ENCODE data around the gene WWOX. TPM values are rescaled to one million over a fixed set of nuclear protein-coding genes. Genes with fewer than 3 reads are reported as not detected.

The WWOX gene
- total RNA-seq, 1 donor from 2014 or later = 28.2 TPM

DNA sequence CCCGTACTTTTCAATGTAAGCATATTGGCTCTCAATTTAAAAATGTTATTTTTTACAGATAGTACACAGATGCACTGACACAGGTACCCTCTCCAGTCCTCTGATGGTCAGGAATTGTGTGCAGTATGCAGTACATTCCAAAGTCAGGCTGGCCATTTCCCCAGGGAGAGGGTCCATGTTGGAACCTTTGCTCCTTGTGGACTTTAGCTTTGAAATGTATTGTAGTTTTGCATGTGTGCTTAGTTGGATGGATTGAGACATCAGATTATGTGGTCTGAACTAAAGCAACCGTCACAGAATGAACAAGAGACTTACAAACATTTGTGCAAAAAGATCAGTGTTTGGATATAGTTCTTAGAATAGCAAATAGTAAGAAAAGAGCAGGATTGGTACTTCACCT is 381.1 kb downstream of the WWOX start:
- Mint-ChIP-seq H3K9me3 (no peaks in the 10 kb centered on the region), H3K4me1 (ENCODE audit: unreplicated experiment) (peaks cover 7% of the 10 kb centered on the region), H3K4me3 (no peak overlapping the region), H3K27ac (no peak overlapping the region), H3K27me3 (no peaks in the 10 kb centered on the region), H3K36me3 (no peaks in the 10 kb centered on the region)
- TF ChIP-seq, protein P1, sequence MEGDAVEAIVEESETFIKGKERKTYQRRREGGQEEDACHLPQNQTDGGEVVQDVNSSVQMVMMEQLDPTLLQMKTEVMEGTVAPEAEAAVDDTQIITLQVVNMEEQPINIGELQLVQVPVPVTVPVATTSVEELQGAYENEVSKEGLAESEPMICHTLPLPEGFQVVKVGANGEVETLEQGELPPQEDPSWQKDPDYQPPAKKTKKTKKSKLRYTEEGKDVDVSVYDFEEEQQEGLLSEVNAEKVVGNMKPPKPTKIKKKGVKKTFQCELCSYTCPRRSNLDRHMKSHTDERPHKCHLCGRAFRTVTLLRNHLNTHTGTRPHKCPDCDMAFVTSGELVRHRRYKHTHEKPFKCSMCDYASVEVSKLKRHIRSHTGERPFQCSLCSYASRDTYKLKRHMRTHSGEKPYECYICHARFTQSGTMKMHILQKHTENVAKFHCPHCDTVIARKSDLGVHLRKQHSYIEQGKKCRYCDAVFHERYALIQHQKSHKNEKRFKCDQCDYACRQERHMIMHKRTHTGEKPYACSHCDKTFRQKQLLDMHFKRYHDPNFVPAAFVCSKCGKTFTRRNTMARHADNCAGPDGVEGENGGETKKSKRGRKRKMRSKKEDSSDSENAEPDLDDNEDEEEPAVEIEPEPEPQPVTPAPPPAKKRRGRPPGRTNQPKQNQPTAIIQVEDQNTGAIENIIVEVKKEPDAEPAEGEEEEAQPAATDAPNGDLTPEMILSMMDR (conservative IDR thresholded peaks at IDR 0.05) = no peak
- no peak for DNase-seq (ENCODE audit: extremely low spot score, unreplicated experiment)

DNA sequence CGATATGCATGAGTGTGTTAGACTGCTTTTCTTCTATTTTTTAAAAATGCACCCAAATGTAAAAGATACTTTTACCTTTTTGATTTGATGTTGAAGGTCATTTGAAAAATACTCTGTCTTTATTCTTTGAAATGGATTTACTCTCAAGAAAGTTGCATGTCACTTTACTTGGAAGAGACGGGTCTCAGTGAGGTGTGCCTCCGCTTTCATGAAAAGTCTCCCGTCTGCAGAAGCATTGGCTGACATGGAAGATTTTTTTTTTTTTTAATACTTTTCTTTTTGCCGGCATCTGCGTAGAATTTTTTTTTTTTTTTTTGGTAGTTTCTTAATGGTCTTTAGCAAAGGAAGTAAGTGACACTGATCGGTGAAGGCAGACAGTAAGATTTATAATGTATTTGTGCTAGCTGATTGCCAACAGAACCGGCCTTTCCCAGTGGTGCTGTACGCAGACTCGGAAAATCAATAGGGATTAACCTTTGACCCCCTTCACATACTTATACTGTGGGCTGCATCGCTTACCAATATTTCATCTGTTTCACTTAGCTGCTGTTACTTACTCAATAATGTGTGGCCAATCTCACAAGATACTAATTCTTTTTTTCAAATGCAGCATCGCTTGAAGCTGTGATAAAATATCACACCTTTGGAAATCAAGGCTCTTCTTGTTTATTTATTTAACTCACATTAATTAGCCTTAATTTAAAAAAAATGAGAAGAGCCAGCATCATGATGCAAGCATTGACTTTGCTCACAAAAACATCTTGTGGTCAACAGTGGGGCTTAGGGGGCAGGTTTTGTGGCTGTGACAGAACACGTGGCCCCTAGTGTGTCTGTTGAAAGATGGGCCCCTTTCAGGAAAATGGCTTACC is 383.9 kb downstream of the WWOX start:
- Mint-ChIP-seq H3K27ac (no peak overlapping the region), H3K4me3 (no peak overlapping the region), H3K4me1 (ENCODE audit: unreplicated experiment) (peaks cover 9% of the 10 kb centered on the region), H3K36me3 (no peaks in the 10 kb centered on the region), H3K9me3 (peaks cover 6% of the 10 kb centered on the region), H3K27me3 (no peaks in the 10 kb centered on the region)
- DNase-seq (ENCODE audit: extremely low spot score, unreplicated experiment) = no peak
- TF ChIP-seq, protein P1 (conservative IDR thresholded peaks at IDR 0.05) = no peak

DNA sequence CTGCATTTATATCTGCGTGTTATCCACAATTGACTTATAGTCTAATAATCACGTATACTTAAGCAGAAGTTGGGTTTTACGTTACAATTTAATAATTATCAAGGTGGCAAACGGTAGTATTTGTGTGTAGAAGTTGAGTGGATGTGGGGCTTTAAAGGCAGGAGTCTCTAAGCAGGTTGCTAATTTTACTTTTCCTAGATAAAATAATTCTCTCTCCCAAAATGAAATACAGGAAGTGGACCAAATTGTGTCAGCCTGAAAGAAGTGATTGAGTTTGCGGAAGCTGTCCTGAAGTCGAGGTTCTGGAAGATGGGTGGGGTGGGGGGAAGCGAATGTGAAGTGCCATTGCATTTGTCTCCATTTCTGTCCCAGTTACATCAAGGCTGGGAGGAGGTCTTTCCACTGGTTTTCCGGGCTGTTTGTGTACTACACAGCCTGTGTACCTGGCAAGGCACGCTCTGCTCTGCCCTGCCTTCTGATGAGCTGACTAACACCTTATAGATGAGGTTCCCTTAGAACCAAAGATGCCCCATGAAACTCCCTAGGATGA is 385.1 kb downstream of the WWOX start:
- Mint-ChIP-seq H3K36me3 (no peaks in the 10 kb centered on the region), H3K27me3 (no peaks in the 10 kb centered on the region), H3K4me1 (ENCODE audit: unreplicated experiment) (peaks cover 21% of the 10 kb centered on the region), H3K4me3 (no peak overlapping the region), H3K27ac (no peak overlapping the region), H3K9me3 (peaks cover 6% of the 10 kb centered on the region)
- DNase-seq (ENCODE audit: extremely low spot score, unreplicated experiment) = no peak
- TF ChIP-seq, protein P1 (conservative IDR thresholded peaks at IDR 0.05) = no peak

DNA sequence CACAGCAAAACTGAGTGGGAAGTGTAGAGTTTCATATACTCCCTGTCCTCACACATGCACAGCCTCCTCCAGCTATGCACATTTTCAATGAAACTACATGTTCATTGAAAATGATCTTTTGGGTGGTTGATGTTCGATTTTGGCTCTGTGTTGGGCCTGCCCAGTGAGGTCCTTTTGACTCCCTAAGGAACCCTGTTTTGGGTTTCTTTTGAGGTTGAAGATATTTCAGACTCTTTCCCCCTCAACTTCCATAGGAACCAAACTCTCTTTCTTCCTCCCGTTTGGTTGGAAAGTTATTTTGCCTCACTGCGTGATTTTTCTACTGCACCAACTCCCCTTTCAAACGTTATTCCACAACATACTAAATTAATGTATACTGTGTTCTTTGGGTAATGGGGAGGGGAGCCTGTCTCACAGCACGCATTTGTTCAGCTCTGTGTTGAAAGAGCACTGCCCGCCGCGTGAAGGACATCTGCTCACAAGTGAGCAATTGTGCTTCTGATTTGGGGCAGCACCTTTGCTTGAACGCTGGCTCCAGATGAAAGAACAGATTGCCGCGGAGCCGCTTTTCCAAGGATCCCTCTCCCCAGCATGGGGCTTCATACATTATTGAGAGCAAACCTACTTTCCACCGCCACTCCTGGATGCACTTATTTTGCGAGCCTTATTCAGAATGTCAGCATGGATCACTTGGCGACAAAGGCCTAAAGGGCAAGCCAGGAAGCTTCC is 385.9 kb downstream of the WWOX start:
- peaks cover 25% of the 10 kb centered on the region for H3K4me1 Mint-ChIP-seq (ENCODE audit: unreplicated experiment)
- TF ChIP-seq, protein P1 (conservative IDR thresholded peaks at IDR 0.05) = no peak
- peaks cover 6% of the 10 kb centered on the region for H3K9me3 Mint-ChIP-seq
- H3K27ac Mint-ChIP-seq = peak overlapping the region; percentile 29
- H3K27me3 Mint-ChIP-seq = no peaks in the 10 kb centered on the region
- no peak for DNase-seq (ENCODE audit: extremely low spot score, unreplicated experiment)
- no peak overlapping the region for H3K4me3 Mint-ChIP-seq
- H3K36me3 Mint-ChIP-seq = no peaks in the 10 kb centered on the region

DNA sequence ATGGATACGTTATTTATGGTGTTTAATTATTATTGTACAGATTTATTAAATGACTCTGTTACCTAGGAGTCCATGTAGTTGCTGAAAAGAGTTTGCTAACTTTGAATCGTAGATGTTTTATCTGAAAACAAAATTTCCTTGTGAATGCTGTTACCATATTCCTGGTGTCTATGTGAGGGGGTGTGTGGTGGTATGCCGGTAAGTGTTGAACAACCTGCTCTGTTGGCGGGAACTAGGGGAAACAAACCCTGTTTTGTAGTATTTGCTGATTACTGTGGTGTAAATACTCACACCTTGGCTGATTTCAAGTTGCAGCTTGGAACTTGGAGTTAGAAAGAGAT is 386.4 kb downstream of the WWOX start:
- no peak overlapping the region for H3K4me3 Mint-ChIP-seq
- TF ChIP-seq, protein P1 (conservative IDR thresholded peaks at IDR 0.05) = no peak
- no peaks in the 10 kb centered on the region for H3K27me3 Mint-ChIP-seq
- H3K36me3 Mint-ChIP-seq = no peaks in the 10 kb centered on the region
- peaks cover 6% of the 10 kb centered on the region for H3K9me3 Mint-ChIP-seq
- peak overlapping the region; percentile 29 for H3K27ac Mint-ChIP-seq
- no peak for DNase-seq (ENCODE audit: extremely low spot score, unreplicated experiment)
- peaks cover 25% of the 10 kb centered on the region for H3K4me1 Mint-ChIP-seq (ENCODE audit: unreplicated experiment)
